Endodermal cell (in vitro differentiated cells): ENCODE measurements around the gene KLHL25. TPM values are rescaled to one million over a fixed set of nuclear protein-coding genes. Genes with fewer than 3 reads are reported as not detected.
A peak's percentile ranks its signal among the peaks of the same experiment; 100 is the strongest.

Source experiments
- DNase-seq: peaks from one replicate; pipeline ENCODE4 v3.0.0-alpha.2; 2017
- H3K27ac ChIP-seq: 2 replicates; pipeline ENCODE4 v1.5.1; 2013; ENCODE audit warnings: mild to moderate bottlenecking, low read depth, low read length, moderate library complexity
- H3K27me3 ChIP-seq: 2 replicates; pipeline ENCODE4 v1.6.1; 2013; ENCODE audit warnings: mild to moderate bottlenecking, low read length, moderate library complexity; ENCODE audit not compliant: insufficient read depth, control insufficient read depth, poor library complexity, severe bottlenecking
- H3K36me3 ChIP-seq: 2 replicates; pipeline ENCODE4 v1.7.0; 2013; ENCODE audit warnings: mild to moderate bottlenecking, low read length, moderate library complexity; ENCODE audit not compliant: control insufficient read depth, insufficient read depth
- H3K4me1 ChIP-seq: one replicate; pipeline ENCODE4 v1.7.0; 2013; ENCODE audit warnings: low read length; ENCODE audit not compliant: control insufficient read depth, insufficient read depth
- H3K4me3 ChIP-seq: 2 replicates; pipeline ENCODE4 v1.5.1; 2013; ENCODE audit warnings: mild to moderate bottlenecking, low read length, moderate library complexity
- H3K9ac ChIP-seq: 2 replicates; pipeline ENCODE4 v1.6.1; 2013; ENCODE audit warnings: mild to moderate bottlenecking, low read length, moderate library complexity; ENCODE audit not compliant: poor library complexity, severe bottlenecking; ENCODE audit errors: extremely low read depth
- H3K9me3 ChIP-seq: 2 replicates; pipeline ENCODE4 v1.6.1; 2013; ENCODE audit warnings: mild to moderate bottlenecking, low read length, moderate library complexity; ENCODE audit not compliant: control insufficient read depth
- H3K27ac Mint-ChIP-seq: 2 replicates; pipeline ENCODE4 v1.8.0; 2020; ENCODE audit warnings: mixed read lengths
- H3K27me3 Mint-ChIP-seq: 2 replicates; pipeline ENCODE4 v1.8.0; 2021; ENCODE audit warnings: mild to moderate bottlenecking, mixed read lengths; ENCODE audit not compliant: insufficient read depth
- H3K36me3 Mint-ChIP-seq: 2 replicates; pipeline ENCODE4 v1.8.0; 2020; ENCODE audit warnings: low read depth, mixed read lengths
- H3K4me1 Mint-ChIP-seq: 2 replicates; pipeline ENCODE4 v1.8.0; 2020; ENCODE audit warnings: mixed read lengths
- H3K4me3 Mint-ChIP-seq: 2 replicates; pipeline ENCODE4 v1.8.0; 2020; ENCODE audit warnings: mild to moderate bottlenecking, moderate library complexity, mixed read lengths
- H3K9me3 Mint-ChIP-seq: 2 replicates; pipeline ENCODE4 v1.8.0; 2020; ENCODE audit warnings: mild to moderate bottlenecking, mixed read lengths
- WGBS, 2 experiments: methylation state at CpG; one replicate each; pipeline versions ENCODE4 v1.1.5 to v1.1.7; 2013; ENCODE audit warnings: missing lambda C conversion rate in 2 of 2, mixed read lengths in 1 of 2; ENCODE audit not compliant: insufficient coverage in 1 of 2, insufficient read length in 1 of 2; 5-methylcytosine and 5-hydroxymethylcytosine counted together
- total RNA-seq, 2 donors: library from RNA; stranded (reverse); fragmentation: NEBNext Ultra II Directional in 1 of 2; extraction: Animal tissue kit (Norgen Biotek cat#: 25700) in 1 of 2; gene quantifications; 2 replicates in 1 of 2; 3 replicates in 1 of 2; pipeline ENCODE4 v1.2.1, GENCODE V29; 2021
- TF ChIP-seq, protein P1 (sequence below): fragments of 200-600 bp; sonication (generic); conservative IDR thresholded peaks from 2 replicates; pipeline ENCODE4 v1.5.0; 2021; ENCODE audit warnings: antibody characterized with exemption, mild to moderate bottlenecking

KLHL25 gene
- total RNA-seq, 2 donors from 2014 or later, result 13.3 TPM

DNA sequence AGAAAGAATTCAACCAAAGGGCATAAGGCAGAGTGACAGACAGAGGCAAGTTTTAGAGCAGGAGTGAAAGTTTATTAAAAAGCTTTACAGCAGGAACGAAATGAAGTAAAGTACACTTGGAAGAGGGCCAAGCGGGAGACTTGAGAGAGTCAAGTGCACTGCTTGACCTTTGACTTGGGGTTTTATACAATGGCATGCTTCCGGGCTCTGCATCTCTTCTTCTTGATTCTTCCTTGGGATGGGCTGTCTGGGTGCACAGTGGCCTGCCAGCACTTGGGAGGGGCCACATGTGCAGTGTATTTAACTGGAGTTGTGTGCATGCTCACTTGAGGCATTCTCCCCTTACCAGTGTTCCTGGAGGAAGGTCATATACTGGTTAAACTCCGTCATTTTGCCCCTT is 30.4 kb upstream of the KLHL25 start:
- 92% methylated on average over 3 to 4 of the region's 4 CpGs for whole genome bisulfite sequencing, 2 experiments
- H3K4me1 ChIP-seq, result no peaks in the 10 kb centered on the region
- no peak overlapping the region for H3K4me3 Mint-ChIP-seq
- H3K9me3 ChIP-seq, result no peaks in the 10 kb centered on the region
- no peaks in the 10 kb centered on the region for H3K36me3 Mint-ChIP-seq
- H3K27ac Mint-ChIP-seq, result no peak overlapping the region
- no peaks in the 10 kb centered on the region for H3K27me3 Mint-ChIP-seq
- H3K9ac ChIP-seq, result no peak overlapping the region
- no peaks in the 10 kb centered on the region for H3K27me3 ChIP-seq
- no peak overlapping the region for H3K27ac ChIP-seq
- no peaks in the 10 kb centered on the region for H3K36me3 ChIP-seq
- peaks cover 1% of the 10 kb centered on the region for H3K4me1 Mint-ChIP-seq
- H3K4me3 ChIP-seq, result no peak overlapping the region
- TF ChIP-seq, protein P1, sequence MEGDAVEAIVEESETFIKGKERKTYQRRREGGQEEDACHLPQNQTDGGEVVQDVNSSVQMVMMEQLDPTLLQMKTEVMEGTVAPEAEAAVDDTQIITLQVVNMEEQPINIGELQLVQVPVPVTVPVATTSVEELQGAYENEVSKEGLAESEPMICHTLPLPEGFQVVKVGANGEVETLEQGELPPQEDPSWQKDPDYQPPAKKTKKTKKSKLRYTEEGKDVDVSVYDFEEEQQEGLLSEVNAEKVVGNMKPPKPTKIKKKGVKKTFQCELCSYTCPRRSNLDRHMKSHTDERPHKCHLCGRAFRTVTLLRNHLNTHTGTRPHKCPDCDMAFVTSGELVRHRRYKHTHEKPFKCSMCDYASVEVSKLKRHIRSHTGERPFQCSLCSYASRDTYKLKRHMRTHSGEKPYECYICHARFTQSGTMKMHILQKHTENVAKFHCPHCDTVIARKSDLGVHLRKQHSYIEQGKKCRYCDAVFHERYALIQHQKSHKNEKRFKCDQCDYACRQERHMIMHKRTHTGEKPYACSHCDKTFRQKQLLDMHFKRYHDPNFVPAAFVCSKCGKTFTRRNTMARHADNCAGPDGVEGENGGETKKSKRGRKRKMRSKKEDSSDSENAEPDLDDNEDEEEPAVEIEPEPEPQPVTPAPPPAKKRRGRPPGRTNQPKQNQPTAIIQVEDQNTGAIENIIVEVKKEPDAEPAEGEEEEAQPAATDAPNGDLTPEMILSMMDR, result no peak
- H3K9me3 Mint-ChIP-seq, result no peaks in the 10 kb centered on the region
- no peak for DNase-seq

DNA sequence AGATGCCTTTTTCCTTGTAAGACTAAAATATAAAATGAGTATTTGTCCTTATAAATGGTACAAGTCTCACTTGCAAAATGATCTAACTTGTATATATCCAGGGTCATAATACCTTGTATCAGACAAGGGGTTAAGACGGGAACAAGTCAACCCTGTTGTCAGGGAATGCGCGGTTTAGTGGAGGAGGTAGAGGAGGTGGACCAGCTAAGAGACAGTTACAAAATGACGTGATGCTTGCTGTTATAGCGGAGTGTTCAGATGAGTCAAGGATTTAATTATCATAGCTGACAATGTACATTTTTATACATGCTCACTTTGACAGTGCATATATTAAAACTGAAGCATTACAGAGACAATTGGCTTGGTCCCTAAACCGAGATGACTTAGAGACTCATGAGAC is 26.8 kb upstream of the KLHL25 start:
- Histone ChIP-seq H3K36me3 (no peaks in the 10 kb centered on the region), H3K4me3 (no peak overlapping the region), H3K27me3 (no peaks in the 10 kb centered on the region), H3K4me1 (no peaks in the 10 kb centered on the region), H3K27ac (no peak overlapping the region), H3K9ac (no peak overlapping the region), H3K9me3 (no peaks in the 10 kb centered on the region)
- H3K27ac Mint-ChIP-seq, result no peak overlapping the region
- H3K4me3 Mint-ChIP-seq, result no peak overlapping the region
- DNase-seq, result peak; percentile 9
- no peaks in the 10 kb centered on the region for H3K36me3 Mint-ChIP-seq
- no peaks in the 10 kb centered on the region for H3K27me3 Mint-ChIP-seq
- no peaks in the 10 kb centered on the region for H3K4me1 Mint-ChIP-seq
- H3K9me3 Mint-ChIP-seq, result no peaks in the 10 kb centered on the region
- TF ChIP-seq, protein P1, result no peak
- WGBS, 2 experiments, result 91 to 95% methylated on average over 6 of the region's 6 CpGs

DNA sequence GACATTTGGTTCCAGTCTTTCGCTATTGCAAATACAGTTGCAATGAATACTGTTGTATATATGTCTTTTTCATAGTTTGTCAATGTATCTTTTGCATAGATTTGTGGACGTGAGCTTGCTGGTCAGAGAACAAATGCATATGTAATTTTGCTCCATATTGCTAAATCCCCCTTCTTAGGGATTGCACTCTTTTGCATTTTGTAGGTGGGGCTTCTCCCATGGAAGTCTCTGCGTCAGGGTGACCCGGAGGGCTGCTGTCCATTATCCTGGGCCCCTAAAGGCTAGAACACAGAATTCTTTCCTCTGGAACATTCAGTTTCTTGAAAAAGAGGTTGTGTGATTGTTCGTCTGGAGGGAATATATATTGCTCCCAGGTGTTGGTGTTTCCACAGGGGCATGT is 25.2 kb upstream of the KLHL25 start:
- Mint-ChIP-seq H3K36me3 (no peaks in the 10 kb centered on the region), H3K9me3 (no peaks in the 10 kb centered on the region), H3K27me3 (no peaks in the 10 kb centered on the region), H3K4me3 (no peak overlapping the region), H3K4me1 (no peaks in the 10 kb centered on the region), H3K27ac (no peak overlapping the region)
- H3K4me1 ChIP-seq, result no peaks in the 10 kb centered on the region
- no peak overlapping the region for H3K27ac ChIP-seq
- no peak for DNase-seq
- H3K9ac ChIP-seq, result no peak overlapping the region
- H3K4me3 ChIP-seq, result no peak overlapping the region
- TF ChIP-seq, protein P1, result no peak
- no peaks in the 10 kb centered on the region for H3K9me3 ChIP-seq
- no peaks in the 10 kb centered on the region for H3K36me3 ChIP-seq
- 63 to 85% methylated on average over 2 to 5 of the region's 5 CpGs for WGBS, 2 experiments
- no peaks in the 10 kb centered on the region for H3K27me3 ChIP-seq
